Fibroblast of lung (primary cell): ENCODE data around the gene SAE1. TPM values are rescaled to one million over a fixed set of nuclear protein-coding genes. Genes with fewer than 3 reads are reported as not detected.

ENCODE experiments used
- DNase-seq, 2 donors: peaks; one replicate each; pipeline versions ENCODE4 v3.0.0 to v3.0.0-alpha.2; 2010; ENCODE audit warnings: low read depth in 2 of 2
- H2AFZ ChIP-seq: 2 replicates; pipeline ENCODE4 v1.5.1; 2012; ENCODE audit warnings: low read length, control low read depth, inconsistent platforms
- H3K27ac ChIP-seq: 2 replicates; pipeline ENCODE4 v1.5.1; 2011; ENCODE audit warnings: low read length, control low read depth; ENCODE audit not compliant: insufficient read depth
- H3K27me3 ChIP-seq: 2 replicates; pipeline ENCODE4 v1.5.1; 2011; ENCODE audit warnings: mild to moderate bottlenecking, low read length; ENCODE audit not compliant: control insufficient read depth, insufficient read depth
- H3K36me3 ChIP-seq: 2 replicates; pipeline ENCODE4 v1.5.1; 2011; ENCODE audit warnings: low read length; ENCODE audit not compliant: control insufficient read depth, insufficient read depth
- H3K4me1 ChIP-seq: 2 replicates; pipeline ENCODE4 v1.5.1; 2011; ENCODE audit warnings: low read length; ENCODE audit not compliant: control insufficient read depth, insufficient read depth; ENCODE audit errors: extremely low read depth
- H3K4me2 ChIP-seq: 2 replicates; pipeline ENCODE4 v1.5.1; 2011; ENCODE audit warnings: low read length, control low read depth; ENCODE audit not compliant: insufficient read depth; ENCODE audit errors: extremely low read depth
- H3K4me3 ChIP-seq, 4 experiments: fragments of 200-600 bp in 1 of 4; sonication (generic) in 1 of 4; replicated peaks in 1 of 4; 2 replicates each; pipeline ENCODE4 v1.5.1; 2011 to 2016; ENCODE audit warnings: low read length in 4 of 4, low read depth in 3 of 4, mild to moderate bottlenecking in 3 of 4, control low read depth in 2 of 4, inconsistent platforms in 1 of 4, mixed read lengths in 1 of 4; ENCODE audit not compliant: insufficient read depth in 1 of 4; ENCODE audit errors: control extremely low read depth in 1 of 4
- H3K79me2 ChIP-seq: 2 replicates; pipeline ENCODE4 v1.5.1; 2012; ENCODE audit warnings: mild to moderate bottlenecking, low read length, inconsistent platforms; ENCODE audit not compliant: control insufficient read depth, insufficient read depth
- H3K9ac ChIP-seq: 2 replicates; pipeline ENCODE4 v1.5.1; 2011; ENCODE audit warnings: mild to moderate bottlenecking, low read length, control low read depth; ENCODE audit not compliant: insufficient read depth
- H3K9me3 ChIP-seq: 2 replicates; pipeline ENCODE4 v1.5.1; 2012; ENCODE audit warnings: low read depth, low read length; ENCODE audit not compliant: control insufficient read depth, insufficient read depth
- H4K20me1 ChIP-seq: 2 replicates; pipeline ENCODE4 v1.5.1; 2011; ENCODE audit warnings: low read length; ENCODE audit not compliant: control insufficient read depth, insufficient read depth; ENCODE audit errors: extremely low read depth
- EZH2 ChIP-seq: IDR thresholded peaks from 2 replicates; pipeline ENCODE4 v1.5.1; 2012; ENCODE audit warnings: low read length, control low read depth, mild to moderate bottlenecking; ENCODE audit errors: missing control alignments
- polyA plus RNA-seq, 2 donors: library from polyadenylated mRNA; depleted of rRNA in 1 of 2; stranded (reverse) in 1 of 2; unstranded in 1 of 2; fragments of >200 nt; gene quantifications; 2 replicates each; pipeline ENCODE4 v1.2.1, GENCODE V29; 2011 to 2012; ENCODE audit warnings: missing spikeins in 1 of 2
- total RNA-seq: library from RNA; depleted of rRNA; stranded (reverse); fragments of >200 nt; gene quantifications from 2 replicates; pipeline ENCODE4 v1.2.1, GENCODE V29; 2014
- TF ChIP-seq, protein P1 (sequence below), 2 donors: IDR thresholded peaks in 1 of 2; conservative IDR thresholded peaks in 1 of 2; 1 replicate in 1 of 2; 2 replicates in 1 of 2; pipeline ENCODE4 v1.5.1; 2011 to 2012; ENCODE audit warnings: low read length in 2 of 2, control low read depth in 1 of 2, inconsistent platforms in 1 of 2, low read depth in 1 of 2, mild to moderate bottlenecking in 1 of 2

Gene SAE1
- total and polyA plus RNA-seq, 2 donors (not counting 1 experiment from before 2014, with no cell fraction given), result 97.9 to 152 TPM

DNA sequence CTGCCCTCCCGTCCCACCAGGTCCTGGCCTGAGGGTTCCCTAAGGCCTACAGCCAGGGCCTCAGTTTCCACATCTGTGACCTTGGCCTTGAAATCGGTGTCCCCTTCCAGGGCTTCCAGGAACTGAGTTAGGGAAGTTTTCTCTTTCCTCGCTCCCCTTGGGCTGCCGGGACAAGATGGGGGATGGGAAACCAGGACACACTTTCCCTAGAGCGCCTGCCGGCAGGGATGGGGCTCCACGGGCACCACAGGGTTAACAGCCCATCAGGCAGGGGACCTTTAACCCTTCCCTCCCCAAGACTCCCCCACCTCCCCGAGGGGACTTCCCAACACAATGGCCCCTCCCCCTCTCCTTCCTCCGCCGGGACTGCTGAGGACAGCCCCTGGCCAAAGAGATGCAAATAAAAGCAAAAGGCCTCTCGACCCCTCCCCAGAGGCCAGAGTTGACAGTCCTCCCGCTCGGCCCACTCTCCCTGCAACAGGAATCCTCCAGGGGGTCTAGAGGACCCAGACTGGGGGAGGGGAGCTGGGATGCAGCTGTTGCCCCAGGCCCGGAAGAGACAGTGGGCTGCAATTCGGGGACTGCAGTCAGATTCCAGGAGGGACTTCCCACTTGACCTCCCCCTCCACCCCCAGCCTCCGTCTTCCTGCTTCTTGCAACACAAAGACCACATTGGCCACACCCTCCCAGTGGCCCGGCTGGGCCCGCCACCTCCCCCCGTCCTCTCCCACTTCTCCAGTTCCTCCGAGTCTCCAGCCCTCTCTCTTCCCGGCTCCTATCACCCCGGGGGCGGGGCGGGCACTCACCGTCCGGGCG lies 96.9 kb downstream of the SAE1 start:
- Histone ChIP-seq H3K4me1 (peaks cover 26% of the 10 kb centered on the region), H3K27me3 (no peaks in the 10 kb centered on the region), H3K4me3 (peak overlapping the region; percentile 50 to 99 (median 55)), H4K20me1 (no peaks in the 10 kb centered on the region), H2AFZ (no peak overlapping the region), H3K9me3 (no peaks in the 10 kb centered on the region), H3K27ac (peak overlapping the region; percentile 97), H3K36me3 (peaks cover 1% of the 10 kb centered on the region), H3K79me2 (peaks cover 23% of the 10 kb centered on the region), H3K9ac (peak overlapping the region; percentile 67), H3K4me2 (peak overlapping the region; percentile 61)
- DNase-seq, result peak; percentile 92 to 97
- TF ChIP-seq EZH2, result no peak
- TF ChIP-seq, protein P1, sequence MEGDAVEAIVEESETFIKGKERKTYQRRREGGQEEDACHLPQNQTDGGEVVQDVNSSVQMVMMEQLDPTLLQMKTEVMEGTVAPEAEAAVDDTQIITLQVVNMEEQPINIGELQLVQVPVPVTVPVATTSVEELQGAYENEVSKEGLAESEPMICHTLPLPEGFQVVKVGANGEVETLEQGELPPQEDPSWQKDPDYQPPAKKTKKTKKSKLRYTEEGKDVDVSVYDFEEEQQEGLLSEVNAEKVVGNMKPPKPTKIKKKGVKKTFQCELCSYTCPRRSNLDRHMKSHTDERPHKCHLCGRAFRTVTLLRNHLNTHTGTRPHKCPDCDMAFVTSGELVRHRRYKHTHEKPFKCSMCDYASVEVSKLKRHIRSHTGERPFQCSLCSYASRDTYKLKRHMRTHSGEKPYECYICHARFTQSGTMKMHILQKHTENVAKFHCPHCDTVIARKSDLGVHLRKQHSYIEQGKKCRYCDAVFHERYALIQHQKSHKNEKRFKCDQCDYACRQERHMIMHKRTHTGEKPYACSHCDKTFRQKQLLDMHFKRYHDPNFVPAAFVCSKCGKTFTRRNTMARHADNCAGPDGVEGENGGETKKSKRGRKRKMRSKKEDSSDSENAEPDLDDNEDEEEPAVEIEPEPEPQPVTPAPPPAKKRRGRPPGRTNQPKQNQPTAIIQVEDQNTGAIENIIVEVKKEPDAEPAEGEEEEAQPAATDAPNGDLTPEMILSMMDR (conservative IDR thresholded peaks at IDR 0.05 in 1 of 2, IDR thresholded peaks at IDR 0.05 in 1 of 2; ENCODE audit: low read depth in 1 of 2, low read length in 2 of 2), result no peak

DNA sequence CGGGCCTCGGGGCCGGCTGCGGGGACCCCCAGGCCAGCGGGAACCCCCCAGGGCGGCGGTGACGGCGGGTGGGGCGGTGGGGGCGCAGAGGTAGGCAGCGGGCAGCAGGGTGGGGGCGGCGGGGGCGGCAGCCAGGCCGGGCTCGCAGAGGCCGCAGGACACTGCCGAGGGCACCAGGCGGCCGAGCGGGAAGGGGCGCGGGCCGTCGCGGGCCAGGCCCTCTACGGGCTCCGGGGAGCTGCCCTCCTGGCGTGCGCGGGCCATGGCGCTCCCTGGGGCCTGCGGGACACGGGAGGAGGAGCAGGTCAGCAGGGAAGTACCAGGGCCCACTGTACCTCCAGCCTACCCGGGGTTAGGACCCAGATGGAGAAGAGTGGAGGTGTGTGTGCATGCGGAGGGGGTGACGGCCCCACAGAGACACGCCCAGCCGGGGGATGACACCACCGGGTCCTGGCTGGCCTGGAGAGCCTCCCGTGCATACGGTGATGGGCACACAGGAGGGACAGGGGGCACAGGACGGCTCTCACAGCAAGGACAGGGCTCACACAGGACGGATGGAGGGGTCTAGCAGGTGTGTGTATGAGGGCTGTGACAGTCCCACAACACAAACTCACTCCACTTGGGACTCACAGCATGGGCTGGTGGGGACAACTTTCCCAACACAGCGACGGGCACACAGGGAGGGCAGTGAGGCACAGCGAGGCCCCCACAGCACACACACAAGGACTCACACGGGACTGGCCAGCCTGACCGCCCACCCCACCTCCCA lies 97.7 kb downstream of the SAE1 start:
- H3K79me2 ChIP-seq, result peaks cover 23% of the 10 kb centered on the region
- H2AFZ ChIP-seq, result no peak overlapping the region
- no peaks in the 10 kb centered on the region for H3K27me3 ChIP-seq
- peak overlapping the region; percentile 67 for H3K9ac ChIP-seq
- H3K36me3 ChIP-seq, result peaks cover 1% of the 10 kb centered on the region
- H3K4me2 ChIP-seq, result peak overlapping the region; percentile 94
- TF ChIP-seq EZH2, result no peak
- TF ChIP-seq, protein P1 (conservative IDR thresholded peaks at IDR 0.05 in 1 of 2, IDR thresholded peaks at IDR 0.05 in 1 of 2; ENCODE audit: low read depth in 1 of 2, low read length in 2 of 2), result no peak
- peaks cover 27% of the 10 kb centered on the region for H3K4me1 ChIP-seq
- H3K27ac ChIP-seq, result peak overlapping the region; percentile 97
- peak in 1 of 2 donors; percentile 11 for DNase-seq
- H3K9me3 ChIP-seq, result no peaks in the 10 kb centered on the region
- no peaks in the 10 kb centered on the region for H4K20me1 ChIP-seq
- H3K4me3 ChIP-seq, result peak overlapping the region; percentile 51 to 99 (median 98)
